SH-SY5Y (cell line): ENCODE results near the gene SULT2A1.

Source experiments
- GATA2 ChIP-seq: IDR thresholded peaks from 2 replicates; pipeline ENCODE4 v1.6.1; 2011; ENCODE audit warnings: mild to moderate bottlenecking, low read depth, low read length
- GATA3 ChIP-seq: IDR thresholded peaks from 2 replicates; pipeline ENCODE4 v1.6.1; 2011; ENCODE audit warnings: low read depth, mild to moderate bottlenecking, low read length, moderate library complexity

Gene SULT2A1

DNA sequence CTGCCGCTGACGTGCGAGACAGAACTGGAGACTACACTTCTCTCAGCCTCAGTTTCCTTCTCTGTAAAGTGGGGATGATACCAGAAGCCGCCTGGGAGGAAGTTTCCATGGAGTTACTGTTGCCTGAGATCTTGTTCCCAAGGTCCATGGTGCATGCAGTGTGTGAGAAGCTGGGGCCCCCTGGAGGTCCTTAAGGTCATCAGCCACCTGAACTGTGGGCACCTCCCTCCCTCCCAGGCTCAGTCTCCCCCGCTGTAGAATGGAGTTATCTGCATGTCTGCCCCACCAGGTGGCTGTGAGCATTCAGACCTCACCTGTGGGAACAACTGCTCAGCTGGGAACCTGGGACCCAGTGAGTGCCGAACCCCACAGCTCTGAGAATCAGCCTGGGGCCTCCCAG is 61.7 kb downstream of the SULT2A1 start:
- TF ChIP-seq GATA3 (no peak), GATA2 (no peak)

DNA sequence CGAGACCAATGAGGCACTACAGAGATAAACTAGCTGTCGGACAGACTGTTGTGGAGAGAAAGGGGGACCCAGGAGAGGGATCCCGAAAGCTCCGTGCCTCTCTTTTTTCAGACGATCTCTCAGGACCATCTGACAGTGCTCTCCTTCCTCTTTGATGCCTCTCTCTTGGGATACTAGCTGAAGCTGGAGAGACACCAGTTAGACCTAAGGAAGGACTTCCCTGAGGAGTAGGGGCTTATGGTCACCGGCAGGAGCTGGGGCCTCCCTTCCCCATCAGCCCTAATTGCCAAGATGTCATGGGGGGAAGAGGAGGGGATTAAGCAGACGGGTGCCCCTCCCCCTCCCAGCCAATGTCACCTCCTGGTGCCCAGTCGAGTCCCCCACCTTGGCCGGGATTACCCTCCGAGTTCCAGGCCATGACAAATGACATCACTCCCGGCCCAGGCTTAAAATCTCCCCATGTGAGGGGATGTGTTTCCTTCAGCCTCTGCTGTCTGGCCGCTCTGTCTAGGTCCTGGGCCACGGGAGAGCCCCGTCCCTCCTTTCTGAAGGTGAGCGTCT is 64.6 kb downstream of the SULT2A1 start, which contains the start of gene CRX:
Gene CRX (plus strand): TSS at position 478 of the 561 bp plus-strand sequence. CDS start 12,507 bp downstream, outside the sequence.
- no peak for TF ChIP-seq GATA3
- no peak for TF ChIP-seq GATA2
